Loucy (cell line): ENCODE measurements around the gene BCKDHB.

ENCODE experiments used
- H2AFZ ChIP-seq: fragments of 200-600 bp; sonication (generic); 2 replicates; pipeline ENCODE4 v1.6.0; 2016; ENCODE audit warnings: antibody characterized with exemption, mild to moderate bottlenecking, low read length, moderate library complexity
- H3F3A ChIP-seq: fragments of 200-600 bp; 2 replicates; pipeline ENCODE4 v1.6.0; 2016; ENCODE audit warnings: antibody characterized with exemption, low read depth, mild to moderate bottlenecking
- H3K27me3 ChIP-seq: fragments of 200-600 bp; sonication (generic); 2 replicates; pipeline ENCODE4 v1.6.1; 2014; ENCODE audit warnings: low read length, mild to moderate bottlenecking; ENCODE audit not compliant: insufficient read depth, poor library complexity, severe bottlenecking
- H3K36me3 ChIP-seq: fragments of 200-600 bp; sonication (generic); 2 replicates; pipeline ENCODE4 v1.6.1; 2016; ENCODE audit warnings: low read length; ENCODE audit not compliant: insufficient read depth
- H3K4me1 ChIP-seq: fragments of 200-600 bp; sonication (generic); 2 replicates; pipeline ENCODE4 v1.5.1; 2014; ENCODE audit warnings: low read length, mild to moderate bottlenecking; ENCODE audit not compliant: insufficient read depth, poor library complexity, severe bottlenecking
- H3K4me2 ChIP-seq: fragments of 200-600 bp; sonication (generic); 2 replicates; pipeline ENCODE4 v1.6.0; 2014; ENCODE audit warnings: antibody characterized with exemption, low read length, low read depth, mild to moderate bottlenecking; ENCODE audit not compliant: poor library complexity, severe bottlenecking
- H3K4me3 ChIP-seq: fragments of 200-600 bp; sonication (generic); 2 replicates; pipeline ENCODE4 v1.5.1; 2014; ENCODE audit warnings: low read length, mild to moderate bottlenecking, mixed read lengths; ENCODE audit not compliant: poor library complexity, severe bottlenecking
- H3K79me2 ChIP-seq: fragments of 200-600 bp; sonication (generic); 2 replicates; pipeline ENCODE4 v1.6.1; 2014; ENCODE audit warnings: low read length; ENCODE audit not compliant: insufficient read depth
- H3K9ac ChIP-seq: fragments of 200-600 bp; sonication (generic); 2 replicates; pipeline ENCODE4 v1.6.0; 2014; ENCODE audit warnings: mild to moderate bottlenecking, low read depth, low read length, moderate library complexity; ENCODE audit not compliant: poor library complexity, severe bottlenecking
- H3K9me2 ChIP-seq: fragments of 200-600 bp; sonication (generic); replicated peaks from 2 replicates; pipeline ENCODE4 v1.6.1; 2016; ENCODE audit warnings: low read depth, low read length, mixed read lengths
- H3K9me3 ChIP-seq: fragments of 200-600 bp; sonication (generic); 2 replicates; pipeline ENCODE4 v1.6.1; 2014; ENCODE audit warnings: mild to moderate bottlenecking, antibody characterized with exemption, low read length, low read depth; ENCODE audit not compliant: insufficient read depth
- H4K20me1 ChIP-seq: fragments of 200-600 bp; sonication (generic); 2 replicates; pipeline ENCODE4 v1.6.0; 2014; ENCODE audit warnings: antibody characterized with exemption, low read length, mild to moderate bottlenecking; ENCODE audit not compliant: insufficient read depth, poor library complexity, severe bottlenecking
- EZH2phosphoT487 ChIP-seq: fragments of 200-600 bp; IDR thresholded peaks from 2 replicates; pipeline ENCODE4 v1.6.1; 2018; ENCODE audit warnings: antibody characterized with exemption, mild to moderate bottlenecking, moderate library complexity, borderline replicate concordance
- TF ChIP-seq, protein P1 (sequence below): fragments of 200-600 bp; sonication (generic); conservative IDR thresholded peaks from 2 replicates; pipeline ENCODE4 v1.5.1; 2014; ENCODE audit warnings: mild to moderate bottlenecking, antibody characterized with exemption, low read length

The BCKDHB gene

DNA sequence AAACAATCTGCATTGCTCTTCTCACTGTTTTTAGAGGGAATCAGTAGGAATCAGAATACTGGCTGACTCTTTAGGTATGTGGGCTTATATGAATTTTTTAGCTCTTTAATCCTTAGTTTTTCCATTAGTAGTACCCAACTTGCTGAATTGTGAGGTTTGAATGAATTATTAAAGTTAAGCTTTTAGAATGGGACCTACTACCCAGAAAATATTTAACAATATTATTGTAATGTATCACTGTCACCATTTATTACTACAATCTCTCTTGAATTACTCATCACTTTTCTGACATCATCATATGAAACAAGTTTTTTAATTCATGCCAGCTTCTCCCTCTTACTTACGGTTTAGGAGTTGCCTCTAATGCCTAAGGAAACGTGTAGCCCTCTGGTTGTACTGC is 212.7 kb downstream of the BCKDHB start:
- Histone ChIP-seq H3K79me2 (no peaks in the 10 kb centered on the region), H3K4me1 (no peaks in the 10 kb centered on the region), H3K9me2 (no peaks in the 10 kb centered on the region), H3F3A (no peaks in the 10 kb centered on the region), H3K27me3 (no peaks in the 10 kb centered on the region), H3K4me2 (no peak overlapping the region), H4K20me1 (no peaks in the 10 kb centered on the region), H3K4me3 (no peak overlapping the region), H3K9me3 (no peaks in the 10 kb centered on the region), H2AFZ (no peak overlapping the region), H3K36me3 (no peaks in the 10 kb centered on the region), H3K9ac (no peak overlapping the region)
- TF ChIP-seq, protein P1, sequence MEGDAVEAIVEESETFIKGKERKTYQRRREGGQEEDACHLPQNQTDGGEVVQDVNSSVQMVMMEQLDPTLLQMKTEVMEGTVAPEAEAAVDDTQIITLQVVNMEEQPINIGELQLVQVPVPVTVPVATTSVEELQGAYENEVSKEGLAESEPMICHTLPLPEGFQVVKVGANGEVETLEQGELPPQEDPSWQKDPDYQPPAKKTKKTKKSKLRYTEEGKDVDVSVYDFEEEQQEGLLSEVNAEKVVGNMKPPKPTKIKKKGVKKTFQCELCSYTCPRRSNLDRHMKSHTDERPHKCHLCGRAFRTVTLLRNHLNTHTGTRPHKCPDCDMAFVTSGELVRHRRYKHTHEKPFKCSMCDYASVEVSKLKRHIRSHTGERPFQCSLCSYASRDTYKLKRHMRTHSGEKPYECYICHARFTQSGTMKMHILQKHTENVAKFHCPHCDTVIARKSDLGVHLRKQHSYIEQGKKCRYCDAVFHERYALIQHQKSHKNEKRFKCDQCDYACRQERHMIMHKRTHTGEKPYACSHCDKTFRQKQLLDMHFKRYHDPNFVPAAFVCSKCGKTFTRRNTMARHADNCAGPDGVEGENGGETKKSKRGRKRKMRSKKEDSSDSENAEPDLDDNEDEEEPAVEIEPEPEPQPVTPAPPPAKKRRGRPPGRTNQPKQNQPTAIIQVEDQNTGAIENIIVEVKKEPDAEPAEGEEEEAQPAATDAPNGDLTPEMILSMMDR: no peak
- no peak for TF ChIP-seq EZH2phosphoT487

DNA sequence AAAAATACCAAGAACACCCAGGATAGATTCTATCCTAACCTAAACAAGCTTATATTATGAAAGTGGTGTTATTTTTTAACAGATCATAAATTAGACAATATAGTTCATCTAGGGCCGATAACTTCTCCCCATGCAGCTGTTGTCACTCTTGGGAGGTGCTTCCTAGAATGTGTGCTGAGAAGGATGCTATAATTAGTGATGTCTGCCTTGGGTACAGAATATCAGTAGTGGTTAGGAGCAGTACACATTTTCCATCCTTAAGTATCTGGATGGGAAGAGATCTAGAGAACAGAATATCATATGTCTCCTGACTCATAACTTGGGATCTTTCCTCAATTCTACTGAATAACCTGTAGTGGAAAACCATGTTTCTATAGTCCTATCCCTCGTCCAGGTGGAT is 214.5 kb downstream of the BCKDHB start:
- Histone ChIP-seq H3K4me1 (no peaks in the 10 kb centered on the region), H3K4me2 (no peak overlapping the region), H3F3A (no peaks in the 10 kb centered on the region), H3K9ac (no peak overlapping the region), H3K9me2 (no peaks in the 10 kb centered on the region), H3K9me3 (no peaks in the 10 kb centered on the region), H3K36me3 (no peaks in the 10 kb centered on the region), H2AFZ (no peak overlapping the region), H4K20me1 (no peaks in the 10 kb centered on the region), H3K4me3 (no peak overlapping the region), H3K27me3 (no peaks in the 10 kb centered on the region), H3K79me2 (no peaks in the 10 kb centered on the region)
- TF ChIP-seq EZH2phosphoT487: no peak
- TF ChIP-seq, protein P1: no peak

DNA sequence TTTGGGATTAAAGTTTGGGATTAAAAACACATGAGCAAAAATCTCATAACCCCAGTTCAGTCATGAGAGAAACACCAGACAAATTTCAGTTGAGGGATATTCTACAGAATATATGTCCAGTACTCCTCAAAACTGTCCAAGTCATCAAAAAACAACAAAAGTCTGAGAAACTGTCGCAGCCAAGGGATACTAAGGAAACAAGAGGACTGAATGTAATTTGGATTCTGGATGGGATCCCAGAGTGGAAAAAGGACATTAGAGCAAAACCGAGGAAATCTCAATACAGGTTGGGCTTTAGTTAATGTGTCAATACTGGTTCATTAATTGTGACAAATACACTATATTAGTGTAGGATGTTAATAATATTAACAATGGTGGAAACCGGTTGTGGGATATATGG is 219.3 kb downstream of the BCKDHB start:
- no peaks in the 10 kb centered on the region for H3K79me2 ChIP-seq
- no peaks in the 10 kb centered on the region for H4K20me1 ChIP-seq
- H3K4me1 ChIP-seq: peaks cover 6% of the 10 kb centered on the region
- no peak overlapping the region for H3K4me3 ChIP-seq
- no peaks in the 10 kb centered on the region for H3K9me3 ChIP-seq
- no peaks in the 10 kb centered on the region for H3K9me2 ChIP-seq
- H3F3A ChIP-seq: no peaks in the 10 kb centered on the region
- no peak overlapping the region for H3K9ac ChIP-seq
- TF ChIP-seq, protein P1: no peak
- no peak for TF ChIP-seq EZH2phosphoT487
- H3K27me3 ChIP-seq: no peaks in the 10 kb centered on the region
- no peak overlapping the region for H3K4me2 ChIP-seq
- no peak overlapping the region for H2AFZ ChIP-seq
- no peaks in the 10 kb centered on the region for H3K36me3 ChIP-seq
